HepG2 (cell line): ENCODE results near the gene MLYCD. TPM values are rescaled to one million over a fixed set of nuclear protein-coding genes. Genes with fewer than 3 reads are reported as not detected.

ENCODE experiments used
- ATAC-seq: fragments of 200-7000 bp; cut with Tn5 transposase; 3 replicates; pipeline ENCODE4 v1.9.1; 2020; ENCODE audit warnings: mild to moderate bottlenecking, moderate library complexity
- BruUV-seq: library from RNA; stranded (reverse); fragments of 400-500 nt; replicated peaks from 2 replicates; lab custom pipeline; 2021; lab: Mats Ljungman, UMichigan
- CTCF ChIA-PET: fragments of 300-600 bp; formaldehyde crosslinking; extraction: SDS; loops from one replicate; lab custom pipeline; 2021; ENCODE audit warnings: low total read pairs, inconsistent platforms, low intra/inter-chr PET ratio; lab: Yijun Ruan, JAX
- POLR2A ChIA-PET: fragments of 350-600 bp; sonication (Branson Sonifier 250); formaldehyde crosslinking; loops from one replicate; lab custom pipeline; 2020; ENCODE audit warnings: antibody characterized with exemption, inconsistent platforms; lab: Yijun Ruan, JAX
- DNase-seq: peaks from one replicate; pipeline ENCODE4 v3.0.0-alpha.2; 2015; ENCODE audit warnings: low spot score
- FAIRE-seq: peaks from 3 replicates; lab custom pipeline; 2011; peaks lifted over from hg19 to GRCh38; lab: Jason Lieb, UNC
- H2AFZ ChIP-seq: one replicate; pipeline ENCODE4 v1.6.1; 2011; ENCODE audit warnings: low read length, inconsistent platforms
- H3K27ac ChIP-seq: fragments of 300-600 bp; 3 replicates; pipeline ENCODE4 v1.8.0; 2011; ENCODE audit warnings: mixed run types, mild to moderate bottlenecking, mixed read lengths, low read length, inconsistent platforms; ENCODE audit not compliant: insufficient read depth; ENCODE audit errors: extremely low read length
- H3K27me3 ChIP-seq, 2 experiments: fragments of 200-600 bp in 1 of 2; 2 replicates in 1 of 2; 3 replicates in 1 of 2; pipeline versions ENCODE4 v1.6.0 to v1.8.0; 2011; ENCODE audit warnings: low read length in 2 of 2, mild to moderate bottlenecking in 2 of 2, moderate library complexity in 2 of 2, inconsistent platforms in 1 of 2; ENCODE audit not compliant: insufficient read depth in 2 of 2, control insufficient read depth in 1 of 2
- H3K36me3 ChIP-seq, 2 experiments: fragments of 200-600 bp in 1 of 2; replicated peaks in 1 of 2; 2 replicates in 1 of 2; 3 replicates in 1 of 2; pipeline versions ENCODE4 v1.5.1 to v1.8.0; 2011; ENCODE audit warnings: low read length in 2 of 2, inconsistent platforms in 1 of 2; ENCODE audit not compliant: insufficient read depth in 2 of 2, control insufficient read depth in 1 of 2
- H3K4me1 ChIP-seq: 2 replicates; pipeline ENCODE4 v1.5.1; 2012; ENCODE audit warnings: low read length, inconsistent platforms; ENCODE audit not compliant: insufficient read depth
- H3K4me2 ChIP-seq: 2 replicates; pipeline ENCODE4 v1.6.0; 2011; ENCODE audit warnings: low read depth, low read length, inconsistent platforms
- H3K4me3 ChIP-seq, 3 experiments: fragments of 200-600 bp in 1 of 3; sonication (generic), shearing (Covaris generic) in 1 of 3; replicated peaks in 1 of 3; 2 replicates each; pipeline ENCODE4 v1.5.1; 2011 to 2016; ENCODE audit warnings: low read length in 3 of 3, inconsistent platforms in 2 of 3, low read depth in 2 of 3, mild to moderate bottlenecking in 2 of 3, control low read depth in 1 of 3, mixed read lengths in 1 of 3; ENCODE audit not compliant: insufficient read depth in 1 of 3
- H3K79me2 ChIP-seq: one replicate; pipeline ENCODE4 v1.6.1; 2011; ENCODE audit warnings: low read length, inconsistent platforms; ENCODE audit not compliant: insufficient read depth
- H3K9ac ChIP-seq: 2 replicates; pipeline ENCODE4 v1.6.0; 2011; ENCODE audit warnings: mild to moderate bottlenecking, low read depth, low read length, inconsistent platforms; ENCODE audit not compliant: insufficient read depth
- H3K9me3 ChIP-seq: 2 replicates; pipeline ENCODE4 v1.5.1; 2012; ENCODE audit warnings: mild to moderate bottlenecking, low read length
- H4K20me1 ChIP-seq: 2 replicates; pipeline ENCODE4 v1.6.0; 2011; ENCODE audit warnings: inconsistent platforms, mild to moderate bottlenecking, low read length, moderate library complexity; ENCODE audit not compliant: insufficient read depth
- ATF7-NPFF ChIP-seq: sonication (generic); formaldehyde crosslinking; IDR thresholded peaks from 2 replicates; pipeline ENCODE4 v1.8.1; 2023; ENCODE audit warnings: mild to moderate bottlenecking, low read depth, missing genetic modification reagents, moderate library complexity
- ATM ChIP-seq: fragments of 450-650 bp; IDR thresholded peaks from 2 replicates; pipeline ENCODE4 v1.7.1; 2017; ENCODE audit warnings: mild to moderate bottlenecking, borderline replicate concordance
- CENPX ChIP-seq: sonication (generic); formaldehyde crosslinking; IDR thresholded peaks from 2 replicates; pipeline ENCODE4 v1.9.0; 2021; ENCODE audit warnings: mild to moderate bottlenecking, missing genetic modification reagents, moderate library complexity
- ESRRA ChIP-seq: sonication (generic); formaldehyde crosslinking; IDR thresholded peaks from 2 replicates; pipeline ENCODE4 v1.5.1; 2020; ENCODE audit warnings: mild to moderate bottlenecking, low read depth, missing genetic modification reagents
- GATA4 ChIP-seq: sonication (generic); IDR thresholded peaks from 2 replicates; pipeline ENCODE4 v1.6.1; 2016; ENCODE audit warnings: antibody characterized with exemption, low read depth, borderline replicate concordance
- NKX3-1 ChIP-seq: sonication (generic); formaldehyde crosslinking; IDR thresholded peaks from 2 replicates; pipeline ENCODE4 v1.5.0; 2020; ENCODE audit warnings: missing genetic modification reagents
- RAD51 ChIP-seq: fragments of 450-650 bp; IDR thresholded peaks from 2 replicates; pipeline ENCODE4 v1.6.1; 2016; ENCODE audit warnings: borderline replicate concordance
- RFXANK ChIP-seq: IDR thresholded peaks from 2 replicates; pipeline ENCODE4 v1.6.1; 2016
- SIX1 ChIP-seq: sonication (generic); formaldehyde crosslinking; IDR thresholded peaks from 2 replicates; pipeline ENCODE4 v1.4.0; 2020; ENCODE audit warnings: missing genetic modification reagents, borderline replicate concordance
- SP5 ChIP-seq: IDR thresholded peaks from 2 replicates; pipeline ENCODE4 v1.6.1; 2016; ENCODE audit warnings: low read depth, borderline replicate concordance
- USF2 ChIP-seq, 2 experiments: sonication (generic) in 1 of 2; formaldehyde crosslinking in 1 of 2; IDR thresholded peaks; 2 replicates each; pipeline versions ENCODE4 v1.5.1 to v1.6.1; 2011 to 2020; ENCODE audit warnings: borderline replicate concordance in 1 of 2, low read depth in 1 of 2, low read length in 1 of 2, mild to moderate bottlenecking in 1 of 2, missing genetic modification reagents in 1 of 2, moderate library complexity in 1 of 2
- ZNF10 ChIP-seq: sonication (generic); formaldehyde crosslinking; IDR thresholded peaks from 2 replicates; pipeline ENCODE4 v1.4.0; 2020; ENCODE audit warnings: mild to moderate bottlenecking, low read depth, missing genetic modification reagents, borderline replicate concordance
- ZNF629 ChIP-seq: sonication (generic); formaldehyde crosslinking; conservative IDR thresholded peaks from 2 replicates; pipeline ENCODE4 v1.5.0; 2020; ENCODE audit warnings: missing genetic modification reagents
- ZNF644 ChIP-seq: IDR thresholded peaks from 2 replicates; pipeline ENCODE4 v1.6.1; 2016; ENCODE audit warnings: low read depth
- ZNF879 ChIP-seq: sonication (generic); formaldehyde crosslinking; IDR thresholded peaks from 2 replicates; pipeline ENCODE4 v1.8.1; 2023; ENCODE audit warnings: missing genetic modification reagents
- WGBS: methylation state at CpG from one replicate; pipeline ENCODE4 v1.1.6; 2017; ENCODE audit warnings: low lambda C conversion rate; 5-methylcytosine and 5-hydroxymethylcytosine counted together
- in situ Hi-C: cut with HindIII; loops from 2 replicates; pipeline ENCODE4 v1.10.0; 2017; ENCODE audit warnings: low pct_unique_long_range_greater_than_20kb; ENCODE audit not compliant: extremely low pct_ligation_motif_present
- intact Hi-C: fragments of 100-400 bp; cut with micrococcal nuclease; formaldehyde crosslinking; loops from one replicate; pipeline ENCODE4 v1.10.0; 2022; ENCODE audit not compliant: unreplicated experiment
- polyA plus RNA-seq, 8 experiments: library from polyadenylated mRNA; depleted of rRNA in 3 of 8; stranded (reverse) in 7 of 8; unstranded in 1 of 8; fragments of >200 nt; fragmentation: Illumina TruSeq in 4 of 8; extraction: Trizol in 4 of 8; gene quantifications; 2 replicates each; pipeline versions ENCODE4 v1.2.1 to v1.2.3, GENCODE V29; 2011 to 2016; ENCODE audit warnings: low read depth in 4 of 8, missing spikeins in 1 of 8, mixed read lengths in 1 of 8; ENCODE audit not compliant: insufficient read depth in 1 of 8
- total RNA-seq, 5 experiments: library from RNA; depleted of rRNA; stranded (reverse); fragments of >200 nt; fragmentation: Illumina TruSeq; extraction: Trizol; gene quantifications; 2 replicates each; pipeline ENCODE4 v1.2.3, GENCODE V29; 2016; ENCODE audit warnings: low read depth in 1 of 5
- TF ChIP-seq, protein P1 (sequence below): fragments of 450-650 bp; IDR thresholded peaks from 2 replicates; pipeline ENCODE4 v1.6.1; 2016
- TF ChIP-seq, protein P2 (sequence below): sonication (generic); formaldehyde crosslinking; IDR thresholded peaks from 2 replicates; pipeline ENCODE4 v1.4.0; 2020; ENCODE audit warnings: low read depth, mild to moderate bottlenecking, missing genetic modification reagents
- TF ChIP-seq, protein P3 (sequence below), 2 experiments: fragments of 450-650 bp in 1 of 2; sonication (generic) in 1 of 2; formaldehyde crosslinking; IDR thresholded peaks; 2 replicates each; pipeline versions ENCODE4 v1.5.0 to v1.8.0; 2020 to 2022; ENCODE audit warnings: mild to moderate bottlenecking in 1 of 2, missing genetic modification reagents in 1 of 2

The MLYCD gene
- total and polyA plus RNA-seq, 2 of the 13 experiments (the other 11 are each of a cell fraction or from before 2014, with no cell fraction given), result 1.8 to 4.0 TPM

DNA sequence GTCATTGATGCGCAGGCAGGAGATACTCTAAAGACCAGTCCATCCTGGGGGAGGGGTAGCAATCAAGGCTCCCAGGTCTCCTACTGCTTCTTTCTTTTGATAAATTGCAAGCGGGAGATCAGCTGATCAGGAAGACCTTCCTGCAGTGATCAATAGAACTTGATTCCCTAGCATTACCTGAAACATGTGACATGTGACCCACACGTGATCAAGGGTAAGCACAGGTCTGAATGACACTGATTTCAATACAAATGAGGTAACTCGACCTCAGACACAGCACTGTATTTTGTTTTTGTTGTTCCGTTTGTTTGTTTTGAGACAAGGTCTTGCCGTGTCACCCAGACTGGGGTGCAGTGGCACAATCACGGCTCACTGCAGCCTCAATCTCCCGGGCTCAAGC, 39.6 kb upstream of the MLYCD start:
- H3K79me2 ChIP-seq, result no peaks in the 10 kb centered on the region
- FAIRE-seq, result no peak
- H3K36me3 ChIP-seq, result no peaks in the 10 kb centered on the region
- H4K20me1 ChIP-seq, result no peaks in the 10 kb centered on the region
- POLR2A ChIA-PET, result no interaction called here
- no peaks in the 10 kb centered on the region for H3K4me1 ChIP-seq
- intact Hi-C loops, result no loop called here
- no peak overlapping the region for H3K4me3 ChIP-seq
- in situ Hi-C loops, result no loop called here
- CTCF ChIA-PET, result no interaction called here
- H3K27ac ChIP-seq, result no peak overlapping the region
- no peak for DNase-seq
- no peak overlapping the region for H3K4me2 ChIP-seq
- 16% methylated on average over 8 of the region's 8 CpGs for WGBS
- no peak overlapping the region for H3K9ac ChIP-seq
- no TSS peak for BruUV-seq
- no peak overlapping the region for H2AFZ ChIP-seq
- ATAC-seq, result no peak
- H3K27me3 ChIP-seq, result peaks cover 0 to 48% of the 10 kb centered on the region in 2 experiments; a peak in 3 of 5 replicates
- H3K9me3 ChIP-seq, result no peaks in the 10 kb centered on the region
- TF ChIP-seq, protein P1, sequence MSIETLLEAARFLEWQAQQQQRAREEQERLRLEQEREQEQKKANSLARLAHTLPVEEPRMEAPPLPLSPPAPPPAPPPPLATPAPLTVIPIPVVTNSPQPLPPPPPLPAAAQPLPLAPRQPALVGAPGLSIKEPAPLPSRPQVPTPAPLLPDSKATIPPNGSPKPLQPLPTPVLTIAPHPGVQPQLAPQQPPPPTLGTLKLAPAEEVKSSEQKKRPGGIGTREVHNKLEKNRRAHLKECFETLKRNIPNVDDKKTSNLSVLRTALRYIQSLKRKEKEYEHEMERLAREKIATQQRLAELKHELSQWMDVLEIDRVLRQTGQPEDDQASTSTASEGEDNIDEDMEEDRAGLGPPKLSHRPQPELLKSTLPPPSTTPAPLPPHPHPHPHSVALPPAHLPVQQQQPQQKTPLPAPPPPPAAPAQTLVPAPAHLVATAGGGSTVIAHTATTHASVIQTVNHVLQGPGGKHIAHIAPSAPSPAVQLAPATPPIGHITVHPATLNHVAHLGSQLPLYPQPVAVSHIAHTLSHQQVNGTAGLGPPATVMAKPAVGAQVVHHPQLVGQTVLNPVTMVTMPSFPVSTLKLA, result peak; percentile 81
- TF ChIP-seq ZNF10 (CRISPR knock-in tag) (no peak), USF2 (IDR thresholded peaks at IDR 0.05; ENCODE audit: low read depth, low read length) (peak; percentile 69), USF2 (CRISPR knock-in tag; IDR thresholded peaks at IDR 0.05; ENCODE audit: borderline replicate concordance) (no peak), SP5 (CRISPR knock-in tag) (no peak), SIX1 (CRISPR knock-in tag) (no peak), ZNF644 (no peak), ZNF879 (CRISPR knock-in tag) (no peak), ESRRA (CRISPR knock-in tag) (no peak), RAD51 (peak; percentile 46; the same call in 1 of the 2 replicates), CENPX (CRISPR knock-in tag) (no peak), RFXANK (no peak), ATM (no peak), ZNF629 (CRISPR knock-in tag) (no peak), GATA4 (no peak), NKX3-1 (CRISPR knock-in tag) (no peak), ATF7-NPFF (no peak)
- TF ChIP-seq, protein P2, sequence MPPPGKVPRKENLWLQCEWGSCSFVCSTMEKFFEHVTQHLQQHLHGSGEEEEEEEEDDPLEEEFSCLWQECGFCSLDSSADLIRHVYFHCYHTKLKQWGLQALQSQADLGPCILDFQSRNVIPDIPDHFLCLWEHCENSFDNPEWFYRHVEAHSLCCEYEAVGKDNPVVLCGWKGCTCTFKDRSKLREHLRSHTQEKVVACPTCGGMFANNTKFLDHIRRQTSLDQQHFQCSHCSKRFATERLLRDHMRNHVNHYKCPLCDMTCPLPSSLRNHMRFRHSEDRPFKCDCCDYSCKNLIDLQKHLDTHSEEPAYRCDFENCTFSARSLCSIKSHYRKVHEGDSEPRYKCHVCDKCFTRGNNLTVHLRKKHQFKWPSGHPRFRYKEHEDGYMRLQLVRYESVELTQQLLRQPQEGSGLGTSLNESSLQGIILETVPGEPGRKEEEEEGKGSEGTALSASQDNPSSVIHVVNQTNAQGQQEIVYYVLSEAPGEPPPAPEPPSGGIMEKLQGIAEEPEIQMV (CRISPR knock-in tag), result no peak
- TF ChIP-seq, protein P3, sequence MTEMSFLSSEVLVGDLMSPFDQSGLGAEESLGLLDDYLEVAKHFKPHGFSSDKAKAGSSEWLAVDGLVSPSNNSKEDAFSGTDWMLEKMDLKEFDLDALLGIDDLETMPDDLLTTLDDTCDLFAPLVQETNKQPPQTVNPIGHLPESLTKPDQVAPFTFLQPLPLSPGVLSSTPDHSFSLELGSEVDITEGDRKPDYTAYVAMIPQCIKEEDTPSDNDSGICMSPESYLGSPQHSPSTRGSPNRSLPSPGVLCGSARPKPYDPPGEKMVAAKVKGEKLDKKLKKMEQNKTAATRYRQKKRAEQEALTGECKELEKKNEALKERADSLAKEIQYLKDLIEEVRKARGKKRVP (CRISPR knock-in tag; IDR thresholded peaks at IDR 0.05), result no peak
